HFF-Myc (cell line): Measurements from ENCODE around the gene MRPL18.

Experiments
- DNase-seq: peaks from one replicate; pipeline ENCODE4 v3.0.0-alpha.2; 2011; ENCODE audit warnings: low read depth; ENCODE audit errors: extremely low read depth
- H3K4me3 ChIP-seq: replicated peaks from 2 replicates; pipeline ENCODE4 v1.5.1; 2011; ENCODE audit warnings: low read depth, mild to moderate bottlenecking, control low read depth, low read length
- CTCF ChIP-seq: IDR thresholded peaks from 2 replicates; pipeline ENCODE4 v1.5.1; 2012; ENCODE audit warnings: mild to moderate bottlenecking, low read depth, low read length, control low read depth; ENCODE audit errors: missing control alignments

Gene MRPL18

GRCh38 chr6:159761129-159761872 is 29.0 kb upstream of the MRPL18 start:
- no peak for DNase-seq
- no peak for TF ChIP-seq CTCF
- H3K4me3 ChIP-seq, result peak overlapping the region; percentile 70

GRCh38 chr6:159761873-159762680 is 28.2 kb upstream of the MRPL18 start, which contains the start of gene ACAT2:
Gene ACAT2, plus strand, starts transcription at chr6:159762045. Its CDS starts 43 bp downstream, at chr6:159762088.
- peak; percentile 80 for DNase-seq
- no peak for TF ChIP-seq CTCF

GRCh38 chr6:159762681-159763293 is 27.5 kb upstream of the MRPL18 start:
- H3K4me3 ChIP-seq, result peak overlapping the region; percentile 70
- DNase-seq, result no peak
- TF ChIP-seq CTCF, result no peak

More at GRCh38 chr6:159761873-159762680, 28.2 kb upstream of the MRPL18 start, which contains the start of gene ACAT2:
- H3K4me3 ChIP-seq, result peak within 1 kb of the TSS; percentile 70

- DNase-seq, result no peak
- H3K4me3 ChIP-seq, result no peak overlapping the region
- no peak for TF ChIP-seq CTCF
These were observed 23.4 kb upstream of the MRPL18 start for GRCh38 chr6:159766906-159767305.

- no peak for DNase-seq
- no peak for TF ChIP-seq CTCF
- no peak overlapping the region for H3K4me3 ChIP-seq
These were observed 20.8 kb upstream of the MRPL18 start for GRCh38 chr6:159769470-159769869.

- no peak for TF ChIP-seq CTCF
These were observed 18.1 kb upstream of the MRPL18 start for GRCh38 chr6:159772196-159772595.

More at GRCh38 chr6:159772196-159772595, 18.1 kb upstream of the MRPL18 start:
- DNase-seq, result no peak
- no peak overlapping the region for H3K4me3 ChIP-seq
